ENCODE results near the gene DBT.
"Not testable (repeated sequence)": the region's sequence is repeated elsewhere in the genome, so short reads cannot be mapped to it uniquely, and the experiment has no call there.

DNA sequence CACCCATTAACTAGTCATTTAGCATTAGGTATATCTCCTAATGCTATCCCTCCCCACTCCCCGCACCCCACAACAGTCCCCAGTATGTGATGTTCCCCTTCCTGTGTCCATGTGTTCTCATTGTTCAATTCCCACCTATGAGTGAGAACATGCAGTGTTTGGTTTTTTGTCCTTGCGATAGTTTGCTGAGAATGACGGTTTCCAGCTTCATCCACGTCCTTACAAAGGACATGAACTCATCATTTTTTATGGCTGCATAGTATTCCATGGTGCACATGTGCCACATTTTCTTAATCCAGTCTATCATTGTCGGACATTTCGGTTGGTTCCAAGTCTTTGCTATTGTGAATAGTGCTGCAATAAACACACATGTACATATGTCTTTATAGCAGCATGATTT is 8.8 kb upstream of the DBT start:
- TF ChIP-seq, protein P1, sequence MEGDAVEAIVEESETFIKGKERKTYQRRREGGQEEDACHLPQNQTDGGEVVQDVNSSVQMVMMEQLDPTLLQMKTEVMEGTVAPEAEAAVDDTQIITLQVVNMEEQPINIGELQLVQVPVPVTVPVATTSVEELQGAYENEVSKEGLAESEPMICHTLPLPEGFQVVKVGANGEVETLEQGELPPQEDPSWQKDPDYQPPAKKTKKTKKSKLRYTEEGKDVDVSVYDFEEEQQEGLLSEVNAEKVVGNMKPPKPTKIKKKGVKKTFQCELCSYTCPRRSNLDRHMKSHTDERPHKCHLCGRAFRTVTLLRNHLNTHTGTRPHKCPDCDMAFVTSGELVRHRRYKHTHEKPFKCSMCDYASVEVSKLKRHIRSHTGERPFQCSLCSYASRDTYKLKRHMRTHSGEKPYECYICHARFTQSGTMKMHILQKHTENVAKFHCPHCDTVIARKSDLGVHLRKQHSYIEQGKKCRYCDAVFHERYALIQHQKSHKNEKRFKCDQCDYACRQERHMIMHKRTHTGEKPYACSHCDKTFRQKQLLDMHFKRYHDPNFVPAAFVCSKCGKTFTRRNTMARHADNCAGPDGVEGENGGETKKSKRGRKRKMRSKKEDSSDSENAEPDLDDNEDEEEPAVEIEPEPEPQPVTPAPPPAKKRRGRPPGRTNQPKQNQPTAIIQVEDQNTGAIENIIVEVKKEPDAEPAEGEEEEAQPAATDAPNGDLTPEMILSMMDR (conservative IDR thresholded peaks at IDR 0.05), result not testable (repeated sequence)
- not testable (repeated sequence) for TF ChIP-seq ZFX (IDR thresholded peaks at IDR 0.05)
